Ectodermal cell (in vitro differentiated cells): Measurements from ENCODE around the gene KRTAP10-1.

Experiments
- H3K27ac ChIP-seq: 2 replicates; pipeline ENCODE4 v1.7.0; 2013; ENCODE audit warnings: mild to moderate bottlenecking, low read depth, low read length; ENCODE audit not compliant: insufficient read depth, poor library complexity, severe bottlenecking
- H3K27me3 ChIP-seq: 2 replicates; pipeline ENCODE4 v1.7.0; 2013; ENCODE audit warnings: mild to moderate bottlenecking, low read length; ENCODE audit not compliant: insufficient read depth, control insufficient read depth, poor library complexity, severe bottlenecking
- H3K36me3 ChIP-seq: one replicate; pipeline ENCODE4 v1.7.0; 2013; ENCODE audit warnings: low read length; ENCODE audit not compliant: control insufficient read depth, insufficient read depth
- H3K4me1 ChIP-seq: one replicate; pipeline ENCODE4 v1.7.0; 2013; ENCODE audit warnings: low read length; ENCODE audit not compliant: control insufficient read depth, insufficient read depth
- H3K4me3 ChIP-seq: 2 replicates; pipeline ENCODE4 v1.7.0; 2013; ENCODE audit warnings: low read depth, low read length, control low read depth; ENCODE audit not compliant: insufficient read depth
- H3K9me3 ChIP-seq: 2 replicates; pipeline ENCODE4 v1.7.0; 2013; ENCODE audit warnings: mild to moderate bottlenecking, low read length, moderate library complexity; ENCODE audit not compliant: control insufficient read depth
- WGBS, 2 experiments: methylation state at CpG; one replicate each; pipeline ENCODE4 v1.1.7; 2013; ENCODE audit warnings: missing lambda C conversion rate in 2 of 2; 5-methylcytosine and 5-hydroxymethylcytosine counted together

Gene KRTAP10-1

GRCh38 chr21:44500111-44500510 is 39.9 kb downstream of the KRTAP10-1 start:
- H3K4me1 ChIP-seq = peaks cover 18% of the 10 kb centered on the region
- H3K36me3 ChIP-seq = no peaks in the 10 kb centered on the region
- no peaks in the 10 kb centered on the region for H3K9me3 ChIP-seq
- WGBS, 2 experiments = 92 to 94% methylated on average over 17 to 19 of the region's 19 CpGs
- no peak overlapping the region for H3K27ac ChIP-seq
- H3K4me3 ChIP-seq = no peak overlapping the region
- no peaks in the 10 kb centered on the region for H3K27me3 ChIP-seq

- H3K9me3 ChIP-seq = no peaks in the 10 kb centered on the region
- 88% methylated on average over 23 of the region's 23 CpGs for WGBS, 2 experiments
These were observed 40.4 kb downstream of the KRTAP10-1 start for GRCh38 chr21:44499631-44500030.

GRCh38 chr21:44499211-44499560 is 40.8 kb downstream of the KRTAP10-1 start:
- no peaks in the 10 kb centered on the region for H3K36me3 ChIP-seq
- no peaks in the 10 kb centered on the region for H3K9me3 ChIP-seq
- H3K4me3 ChIP-seq = no peak overlapping the region
- H3K4me1 ChIP-seq = peaks cover 18% of the 10 kb centered on the region
- no peaks in the 10 kb centered on the region for H3K27me3 ChIP-seq
- H3K27ac ChIP-seq = no peak overlapping the region
- WGBS, 2 experiments = 96% methylated on average over 18 of the region's 18 CpGs

More at GRCh38 chr21:44499631-44500030, 40.4 kb downstream of the KRTAP10-1 start:
- Histone ChIP-seq H3K27me3 (no peaks in the 10 kb centered on the region), H3K27ac (no peak overlapping the region), H3K4me1 (peaks cover 18% of the 10 kb centered on the region), H3K36me3 (no peaks in the 10 kb centered on the region), H3K4me3 (no peak overlapping the region)

GRCh38 chr21:44498280-44499210 is 41.5 kb downstream of the KRTAP10-1 start:
- H3K4me3 ChIP-seq = no peak overlapping the region
- H3K36me3 ChIP-seq = no peaks in the 10 kb centered on the region
- H3K27ac ChIP-seq = no peak overlapping the region
- no peaks in the 10 kb centered on the region for H3K9me3 ChIP-seq
- H3K4me1 ChIP-seq = peaks cover 18% of the 10 kb centered on the region
- 89% methylated on average over 27 of the region's 27 CpGs for WGBS, 2 experiments
- H3K27me3 ChIP-seq = no peaks in the 10 kb centered on the region

- no peaks in the 10 kb centered on the region for H3K27me3 ChIP-seq
- H3K4me1 ChIP-seq = peaks cover 18% of the 10 kb centered on the region
- H3K36me3 ChIP-seq = no peaks in the 10 kb centered on the region
- no peak overlapping the region for H3K27ac ChIP-seq
- 76% methylated on average over 6 of the region's 6 CpGs for WGBS, 2 experiments
- no peaks in the 10 kb centered on the region for H3K9me3 ChIP-seq
- no peak overlapping the region for H3K4me3 ChIP-seq
These were observed 42.3 kb downstream of the KRTAP10-1 start for GRCh38 chr21:44497703-44498126.

- H3K4me3 ChIP-seq = no peak overlapping the region
- H3K9me3 ChIP-seq = no peaks in the 10 kb centered on the region
- WGBS, 2 experiments = 49 to 51% methylated on average over 27 of the region's 27 CpGs
- H3K4me1 ChIP-seq = peaks cover 18% of the 10 kb centered on the region
- no peaks in the 10 kb centered on the region for H3K27me3 ChIP-seq
- H3K27ac ChIP-seq = no peak overlapping the region
- H3K36me3 ChIP-seq = no peaks in the 10 kb centered on the region
These were observed 43.1 kb downstream of the KRTAP10-1 start for GRCh38 chr21:44496564-44497550.

- peaks cover 18% of the 10 kb centered on the region for H3K4me1 ChIP-seq
- H3K27ac ChIP-seq = no peak overlapping the region
- no peaks in the 10 kb centered on the region for H3K36me3 ChIP-seq
- no peaks in the 10 kb centered on the region for H3K9me3 ChIP-seq
- WGBS, 2 experiments = 95% methylated on average over 16 of the region's 16 CpGs
- H3K27me3 ChIP-seq = no peaks in the 10 kb centered on the region
- H3K4me3 ChIP-seq = no peak overlapping the region
These were observed 44.1 kb downstream of the KRTAP10-1 start for GRCh38 chr21:44495611-44496563.

- no peaks in the 10 kb centered on the region for H3K27me3 ChIP-seq
- H3K9me3 ChIP-seq = no peaks in the 10 kb centered on the region
- no peaks in the 10 kb centered on the region for H3K36me3 ChIP-seq
- H3K27ac ChIP-seq = no peak overlapping the region
- 95 to 96% methylated on average over 13 of the region's 13 CpGs for WGBS, 2 experiments
- no peak overlapping the region for H3K4me3 ChIP-seq
- H3K4me1 ChIP-seq = peaks cover 18% of the 10 kb centered on the region
These were observed 45.0 kb downstream of the KRTAP10-1 start for GRCh38 chr21:44494956-44495355.

GRCh38 chr21:44494418-44494817 is 45.6 kb downstream of the KRTAP10-1 start:
- Histone ChIP-seq H3K4me3 (no peak overlapping the region), H3K4me1 (peaks cover 18% of the 10 kb centered on the region), H3K36me3 (no peaks in the 10 kb centered on the region), H3K27me3 (no peaks in the 10 kb centered on the region), H3K27ac (no peak overlapping the region), H3K9me3 (no peaks in the 10 kb centered on the region)
- WGBS, 2 experiments = 93 to 95% methylated on average over 17 of the region's 17 CpGs
